ENCODE measurements around the gene ERBB2. TPM values are rescaled to one million over a fixed set of nuclear protein-coding genes. Genes with fewer than 3 reads are reported as not detected.

Gene ERBB2
- total and polyA plus RNA-seq, 10 of the 15 experiments (the other 5 are each of a cell fraction or from before 2014, with no cell fraction given): 0.39 to 7.0 (median 4.3) TPM

- WGBS (ENCODE audit: insufficient coverage, insufficient replicate concordance, low lambda C conversion rate, missing lambda C conversion rate): 91% methylated on average over 12 of the region's 12 CpGs
These were observed 15.3 kb upstream of the ERBB2 start for GRCh38 chr17:39684369-39685192.

GRCh38 chr17:39687101-39687545 lies 12.7 kb upstream of the ERBB2 start:
- H3K27me3 ChIP-seq (replicated peaks in 1 of 2; ENCODE audit: control insufficient read depth in 2 of 2, insufficient read depth in 2 of 2, low read length in 1 of 2): no peaks in the 10 kb centered on the region
- in situ Hi-C loops (cut with MboI): no loop called here
- CTCF ChIA-PET: interaction anchor here (1.0 to 1.4 kb wide), 6 partner anchors 15 to 67 kb away, joined by 3 to 4 read pairs (median 4); no protein-coding TSS in a partner anchor
- RAD21 ChIA-PET (ENCODE audit: unreplicated experiment): interaction anchor here (1.6 to 2.2 kb wide), 2 partner anchors 11 to 43 kb away, joined by 9 to 10 read pairs; partner anchors contain the start of gene MIEN1
- WGBS (ENCODE audit: insufficient coverage, insufficient replicate concordance, low lambda C conversion rate, missing lambda C conversion rate): 52% methylated on average over 6 of the region's 6 CpGs
- DNase-seq (ENCODE audit: low read depth, low spot score): no peak
- TSS peak; percentile 82 for BruUV-seq (replicated peaks)
- intact Hi-C loops (cut with micrococcal nuclease; ENCODE audit: unreplicated experiment): no loop called here
- no peaks in the 10 kb centered on the region for H3K9me3 ChIP-seq (replicated peaks; ENCODE audit: control insufficient read depth, insufficient read depth, low read length)
- H3K27ac ChIP-seq (ENCODE audit: control insufficient read depth, insufficient read depth): no peak overlapping the region
- SMC1A ChIA-PET (ENCODE audit: uncharacterized antibody, unreplicated experiment): interaction anchor here (1.5 to 2.4 kb wide), 3 partner anchors 16 to 45 kb away, joined by 4 to 11 read pairs (median 6); partner anchors contain the start of gene PNMT
- POLR2A ChIA-PET: interaction anchor here (0.6 to 1.4 kb wide), 3 partner anchors 9 to 21 kb away, joined by 3 to 5 read pairs (median 4); no protein-coding TSS in a partner anchor
- H3K4me3 ChIP-seq: peak overlapping the region; percentile 88
- no peak overlapping the region for H3K9ac ChIP-seq (ENCODE audit: control insufficient read depth, insufficient read depth, low read length)
- H3K4me2 ChIP-seq (ENCODE audit: control insufficient read depth, insufficient read depth): peak overlapping the region; percentile 53
- FAIRE-seq: no peak
- peak overlapping the region; percentile 95 for H2AFZ ChIP-seq (ENCODE audit: control insufficient read depth, low read depth, low read length)
- H3K36me3 ChIP-seq (ENCODE audit: control insufficient read depth in 2 of 2, insufficient read depth in 2 of 2, low read length in 1 of 2): no peaks in the 10 kb centered on the region
- H3K79me2 ChIP-seq (ENCODE audit: control insufficient read depth, insufficient read depth, low read length): no peaks in the 10 kb centered on the region; the same call in 1 of the 2 replicates
- ATAC-seq: no peak
- no peaks in the 10 kb centered on the region for H4K20me1 ChIP-seq (ENCODE audit: control insufficient read depth, insufficient read depth)
- H3K4me1 ChIP-seq (ENCODE audit: control insufficient read depth, insufficient read depth, low read length): peaks cover 3% of the 10 kb centered on the region; the same call in 1 of the 2 replicates
- TF ChIP-seq USF2 (IDR thresholded peaks at IDR 0.05; ENCODE audit: borderline replicate concordance, low read depth, low read length) (no peak), RCOR1 (conservative IDR thresholded peaks at IDR 0.05; ENCODE audit: low read depth, low read length) (no peak), ZZZ3 (IDR thresholded peaks at IDR 0.05; ENCODE audit: control insufficient read depth, insufficient read length, low read depth) (no peak), NKRF (conservative IDR thresholded peaks at IDR 0.05) (no peak), MXI1 (IDR thresholded peaks at IDR 0.05; ENCODE audit: low read depth, low read length) (no peak), CHD4 (IDR thresholded peaks at IDR 0.05) (no peak), PAX8 (IDR thresholded peaks at IDR 0.05) (no peak), MTA2 (IDR thresholded peaks at IDR 0.05; ENCODE audit: low read depth) (no peak), ZSCAN29 (IDR thresholded peaks at IDR 0.05) (no peak), BACH1 (IDR thresholded peaks at IDR 0.05; ENCODE audit: borderline replicate concordance) (no peak)

More at GRCh38 chr17:39684369-39685192, 15.3 kb upstream of the ERBB2 start:
- ChIA-PET CTCF (interaction anchor here (0.9 to 1.1 kb wide), 2 partner anchors 30 to 47 kb away, joined by 4 to 6 read pairs; no protein-coding TSS in a partner anchor), POLR2A (no interaction called here), RAD21 (ENCODE audit: unreplicated experiment) (no interaction called here), SMC1A (ENCODE audit: uncharacterized antibody, unreplicated experiment) (interaction anchor here (0.9 to 1.4 kb wide), 2 partner anchors 26 to 53 kb away, joined by 3 read pairs; partner anchors contain the start of gene GRB7)
- no peak overlapping the region for H3K4me3 ChIP-seq
- H3K27ac ChIP-seq (ENCODE audit: control insufficient read depth, insufficient read depth): no peak overlapping the region
- DNase-seq (ENCODE audit: low read depth, low spot score) (no peak), ATAC-seq (no peak), FAIRE-seq (no peak)
- no peaks in the 10 kb centered on the region for H3K36me3 ChIP-seq (ENCODE audit: control insufficient read depth in 2 of 2, insufficient read depth in 2 of 2, low read length in 1 of 2)
- H3K4me1 ChIP-seq (ENCODE audit: control insufficient read depth, insufficient read depth, low read length): peaks cover 18% of the 10 kb centered on the region
- H3K79me2 ChIP-seq (ENCODE audit: control insufficient read depth, insufficient read depth, low read length): no peaks in the 10 kb centered on the region; the same call in 1 of the 2 replicates
- H2AFZ ChIP-seq (ENCODE audit: control insufficient read depth, low read depth, low read length): no peak overlapping the region
- H3K27me3 ChIP-seq (replicated peaks in 1 of 2; ENCODE audit: control insufficient read depth in 2 of 2, insufficient read depth in 2 of 2, low read length in 1 of 2): no peaks in the 10 kb centered on the region
- no peak overlapping the region for H3K9ac ChIP-seq (ENCODE audit: control insufficient read depth, insufficient read depth, low read length)
- in situ Hi-C loops (cut with MboI): no loop called here
- H3K9me3 ChIP-seq (replicated peaks; ENCODE audit: control insufficient read depth, insufficient read depth, low read length): no peaks in the 10 kb centered on the region
- TF ChIP-seq WRNIP1 (IDR thresholded peaks at IDR 0.05; ENCODE audit: borderline replicate concordance, low read depth, low read length): no peak
- TF ChIP-seq ESRRA (IDR thresholded peaks at IDR 0.05; ENCODE audit: low read length): no peak
- no peak for TF ChIP-seq HDAC6 (IDR thresholded peaks at IDR 0.05; ENCODE audit: unreplicated experiment)
- TF ChIP-seq SREBF2 (IDR thresholded peaks at IDR 0.05; ENCODE audit: low read length): no peak
- no peak for TF ChIP-seq ZBED1 (IDR thresholded peaks at IDR 0.05; ENCODE audit: borderline replicate concordance)
- intact Hi-C loops (cut with micrococcal nuclease; ENCODE audit: unreplicated experiment): no loop called here
- no TSS peak for BruUV-seq (replicated peaks)
- no peaks in the 10 kb centered on the region for H4K20me1 ChIP-seq (ENCODE audit: control insufficient read depth, insufficient read depth)
- no peak overlapping the region for H3K4me2 ChIP-seq (ENCODE audit: control insufficient read depth, insufficient read depth)
